PC-9 (cell line): ENCODE measurements around the gene SORBS1.

Source experiments
- CTCF ChIP-seq: fragments of 200-600 bp; sonication (generic); conservative IDR thresholded peaks from 2 replicates; pipeline ENCODE4 v1.6.1; 2017; ENCODE audit warnings: mixed run types, antibody characterized with exemption, mild to moderate bottlenecking, moderate library complexity
- EZH2 ChIP-seq: fragments of 200-600 bp; sonication (generic); IDR thresholded peaks from 2 replicates; pipeline ENCODE4 v1.8.0; 2017; ENCODE audit warnings: antibody characterized with exemption, low read depth

- TF ChIP-seq EZH2 (no peak), CTCF (no peak)
These were observed 94.0 kb downstream of the SORBS1 start for GRCh38 chr10:95467162-95467599.
